HG03442 (cell line): ENCODE measurements around the gene BARHL1.

Source experiments
- ATAC-seq: cut with Tn5 transposase; IDR thresholded peaks from one replicate; pipeline ENCODE4 v1.9.1; 2021; ENCODE audit warnings: mild to moderate bottlenecking, moderate library complexity; ENCODE audit not compliant: unreplicated experiment

The BARHL1 gene

DNA sequence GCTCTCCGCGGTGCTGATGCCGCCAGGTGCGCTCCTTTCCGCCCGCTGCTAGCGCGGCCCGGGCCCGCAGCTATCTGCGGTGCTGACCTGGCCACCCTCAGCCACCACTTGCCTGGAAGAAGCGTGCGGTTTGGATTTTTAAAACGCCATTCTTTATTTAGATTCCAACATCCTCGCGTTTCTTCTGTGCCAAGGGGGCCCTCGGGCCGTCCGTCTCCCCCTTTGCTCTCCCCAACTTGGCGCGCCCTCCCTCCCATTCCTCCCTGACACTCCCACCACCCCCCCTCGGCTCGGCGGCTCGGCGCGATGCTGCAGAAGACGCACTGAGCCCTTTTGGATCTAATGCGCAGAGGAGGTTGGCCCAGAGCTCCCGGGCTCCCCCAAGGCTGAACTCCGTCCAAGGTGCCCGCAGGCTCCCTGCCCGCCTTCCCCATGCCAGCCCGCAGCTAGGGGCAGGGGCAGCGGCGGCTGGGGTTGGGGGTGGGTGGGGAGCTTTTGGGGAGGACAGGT lies at the start of gene BARHL1:
BARHL1 (plus strand) TSS at position 331 of the 510 bp plus-strand sequence. CDS start 192 bp downstream, outside the sequence.
- no peak for ATAC-seq

DNA sequence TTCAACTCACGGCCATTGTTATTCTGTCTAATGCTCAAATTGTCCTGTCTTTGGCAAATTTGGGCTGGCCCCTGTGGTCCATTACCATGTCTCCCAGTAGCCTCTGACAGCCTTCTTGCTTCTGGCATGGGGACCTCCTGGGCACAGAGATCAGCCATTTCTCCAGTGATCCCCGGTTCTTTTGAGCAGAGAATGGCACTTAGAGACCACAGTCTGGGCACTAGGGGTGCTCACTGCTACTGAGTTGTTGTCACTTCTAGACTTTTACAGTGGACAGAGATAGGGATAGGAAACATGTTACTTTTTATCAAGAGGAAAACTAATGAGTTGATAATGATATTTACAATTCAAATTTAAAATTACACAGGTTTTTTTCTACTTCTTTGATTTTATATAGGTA lies 47.6 kb upstream of the BARHL1 start:
- no peak for ATAC-seq

DNA sequence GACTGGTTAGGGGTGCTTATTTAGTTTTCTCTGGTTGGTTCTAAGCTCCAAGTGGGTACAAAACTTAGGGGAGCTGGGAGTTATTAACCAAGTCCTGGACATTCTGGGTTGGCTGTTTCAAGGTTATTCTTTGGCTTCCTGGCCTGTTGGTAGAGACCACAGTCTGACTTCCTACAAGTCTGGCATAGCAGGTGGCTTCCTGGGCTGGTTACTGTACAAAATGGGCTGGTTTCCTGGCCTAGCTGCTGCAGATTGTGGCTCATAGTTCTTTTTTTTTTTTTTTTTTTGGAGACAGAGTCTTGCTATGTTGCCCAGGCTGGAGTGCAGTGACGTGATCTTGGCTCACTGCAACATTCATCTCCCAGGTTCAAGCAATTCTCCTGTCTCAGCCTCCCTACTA lies 46.3 kb upstream of the BARHL1 start:
- no peak for ATAC-seq

DNA sequence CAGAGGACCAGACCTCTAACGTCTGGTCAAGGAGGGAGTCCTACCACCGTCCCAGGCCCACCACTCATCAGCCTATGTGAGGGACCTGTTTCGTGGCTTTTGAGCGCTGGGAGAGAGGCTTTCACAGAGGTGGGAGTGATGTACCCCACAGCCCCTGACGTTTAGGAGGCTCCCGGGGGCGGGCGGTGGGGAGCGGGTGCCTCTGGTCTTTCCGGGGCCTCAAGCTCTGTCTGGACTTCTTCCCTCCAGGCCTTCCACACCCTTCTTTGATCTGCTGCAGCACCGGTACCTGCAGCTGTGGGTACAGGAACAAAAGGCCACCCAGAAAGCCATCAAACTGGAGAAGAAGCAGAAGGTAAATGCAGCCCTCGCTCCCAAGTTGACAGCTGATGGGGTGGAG lies 45.1 kb upstream of the BARHL1 start:
- ATAC-seq = no peak

DNA sequence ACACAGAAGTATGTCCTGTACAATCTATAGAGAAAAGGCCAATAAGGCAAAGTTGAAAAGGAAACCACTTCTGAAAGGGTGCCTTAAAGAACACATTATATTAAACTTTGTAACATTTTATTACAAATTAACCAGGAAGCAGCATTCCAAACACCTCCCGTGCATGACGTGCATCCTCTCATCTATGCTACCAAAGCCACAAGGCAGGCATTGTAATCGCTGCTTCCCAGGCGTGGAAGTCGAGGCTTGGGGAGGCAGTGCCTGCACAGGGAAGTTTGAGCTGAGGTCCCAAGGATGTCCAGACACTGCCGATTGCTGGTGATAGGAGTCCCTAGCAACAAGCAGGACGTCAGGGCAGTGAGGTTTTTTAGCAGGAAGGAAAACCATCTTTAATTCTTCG lies 44.3 kb upstream of the BARHL1 start:
- ATAC-seq = no peak

DNA sequence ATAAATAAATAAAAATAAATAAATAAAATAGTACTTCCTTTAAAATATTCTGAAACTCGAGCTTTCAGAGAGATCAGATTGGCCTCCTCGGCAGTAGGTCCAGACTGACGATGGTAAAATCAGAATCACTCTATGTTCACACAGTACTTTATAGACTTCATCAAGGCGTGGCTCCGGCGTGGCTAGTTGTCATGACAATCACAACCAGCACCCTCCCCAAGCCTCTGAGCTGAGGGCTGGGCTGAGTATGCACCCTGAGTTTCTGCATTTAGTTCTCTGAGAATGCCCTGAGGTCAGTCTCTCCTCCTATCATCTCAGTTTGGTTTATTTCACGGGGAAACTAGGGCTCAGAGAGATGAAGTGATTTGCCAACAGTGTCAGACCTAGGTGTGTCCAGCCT lies 43.3 kb upstream of the BARHL1 start:
- no peak for ATAC-seq

DNA sequence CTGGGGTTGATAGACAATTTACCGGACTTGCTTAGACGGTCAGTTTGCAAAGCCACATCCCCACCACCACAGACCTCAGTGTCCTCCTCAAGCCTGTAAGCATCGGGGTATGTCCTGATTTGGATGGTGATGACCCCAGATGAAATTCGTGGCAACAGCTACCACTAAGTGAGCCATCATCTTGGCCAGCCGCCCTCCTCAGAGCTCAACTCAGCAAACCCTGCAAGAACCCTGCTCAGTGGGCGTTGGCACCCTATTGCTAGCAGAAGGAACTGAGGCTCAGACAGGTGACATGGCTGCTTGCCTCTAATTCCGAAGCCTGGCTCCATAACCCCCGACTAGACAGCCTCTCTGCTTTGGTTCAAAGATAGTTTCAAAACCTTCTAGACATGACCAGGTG lies 41.4 kb upstream of the BARHL1 start:
- no peak for ATAC-seq

DNA sequence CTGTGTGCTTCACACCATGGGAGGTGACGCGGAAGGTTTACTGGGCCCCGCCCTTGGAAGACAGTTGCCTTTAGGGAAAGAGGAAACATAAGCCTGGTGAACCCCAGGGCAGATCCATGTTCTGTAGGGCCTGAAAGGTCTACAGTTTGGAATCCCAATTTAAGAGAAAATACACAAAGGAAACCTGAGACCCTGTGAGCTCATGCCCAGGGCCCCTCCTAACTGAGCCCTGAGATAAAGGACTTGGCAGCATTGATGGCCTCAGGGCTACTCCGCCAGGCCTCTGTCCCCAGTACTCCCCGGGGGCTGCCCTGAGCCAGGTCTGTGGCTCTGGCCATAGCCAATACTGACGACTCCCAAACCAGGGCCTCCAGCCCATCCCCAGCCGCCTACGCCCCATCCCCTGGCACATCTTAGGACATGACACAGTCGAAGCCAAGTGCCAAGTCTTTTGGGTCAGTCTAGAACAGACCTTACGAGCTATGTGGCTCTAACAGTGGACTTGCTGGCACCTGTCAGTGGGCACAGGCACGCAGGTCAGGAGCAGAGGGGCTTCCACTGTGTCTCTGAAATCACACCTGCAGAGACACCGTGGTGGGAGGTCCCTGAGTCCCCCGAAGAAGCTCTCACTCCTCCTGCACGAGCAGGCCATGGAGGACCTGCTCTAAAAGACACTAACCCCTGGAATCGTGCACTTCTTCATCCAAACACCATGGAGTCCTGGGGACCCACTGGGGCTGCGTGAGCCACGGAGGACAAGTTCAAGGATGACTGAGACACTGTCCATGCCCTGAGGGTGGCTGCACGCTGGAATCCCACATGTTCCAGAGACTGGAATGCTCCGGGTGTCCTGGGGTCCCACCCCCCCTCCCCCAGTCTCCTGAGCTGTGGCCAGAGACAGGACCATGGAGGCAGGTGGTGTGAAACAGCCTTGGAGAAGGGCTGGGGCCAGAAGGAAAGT lies 40.3 kb upstream of the BARHL1 start:
- ATAC-seq = no peak

DNA sequence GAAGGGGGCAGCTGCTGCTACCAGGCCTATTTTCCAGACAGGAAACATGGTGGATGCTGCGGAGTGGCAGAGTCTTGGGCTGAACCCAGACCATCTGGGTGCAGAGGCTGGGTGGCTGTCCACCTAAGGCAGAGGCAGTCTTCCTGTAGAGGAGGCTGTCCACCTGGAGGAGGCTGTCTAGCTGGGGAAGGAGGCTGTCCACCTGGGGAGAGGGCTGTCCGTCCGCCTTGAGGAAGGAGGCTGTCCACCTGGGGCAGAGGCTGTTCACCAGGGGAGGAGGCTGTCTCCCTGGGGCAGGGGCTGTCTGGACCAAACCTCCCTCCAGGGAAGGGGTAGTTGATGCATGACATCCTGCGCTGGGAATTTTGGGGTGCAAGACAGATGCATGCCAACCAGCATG lies 39.2 kb upstream of the BARHL1 start:
- no peak for ATAC-seq

DNA sequence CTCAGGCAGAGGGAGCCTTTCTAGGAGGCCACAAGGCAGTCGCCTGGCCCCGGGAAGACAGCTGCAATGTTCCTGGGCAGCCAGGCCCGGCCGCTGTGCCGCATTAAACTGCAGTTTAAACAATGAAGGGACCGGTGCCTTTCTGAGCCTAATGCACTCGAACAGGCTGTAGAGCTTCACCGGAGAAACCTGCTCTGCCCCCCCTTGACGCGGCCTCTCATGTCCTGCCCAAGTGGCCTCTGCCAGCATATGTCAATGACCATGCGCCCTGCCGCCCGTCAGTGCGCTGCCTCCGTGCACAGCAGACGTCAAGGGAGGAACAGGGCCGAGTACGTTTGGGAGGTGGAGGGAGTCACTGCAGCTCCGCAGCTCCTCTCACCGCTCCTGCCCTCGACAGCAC lies 38.4 kb upstream of the BARHL1 start:
- ATAC-seq = no peak

DNA sequence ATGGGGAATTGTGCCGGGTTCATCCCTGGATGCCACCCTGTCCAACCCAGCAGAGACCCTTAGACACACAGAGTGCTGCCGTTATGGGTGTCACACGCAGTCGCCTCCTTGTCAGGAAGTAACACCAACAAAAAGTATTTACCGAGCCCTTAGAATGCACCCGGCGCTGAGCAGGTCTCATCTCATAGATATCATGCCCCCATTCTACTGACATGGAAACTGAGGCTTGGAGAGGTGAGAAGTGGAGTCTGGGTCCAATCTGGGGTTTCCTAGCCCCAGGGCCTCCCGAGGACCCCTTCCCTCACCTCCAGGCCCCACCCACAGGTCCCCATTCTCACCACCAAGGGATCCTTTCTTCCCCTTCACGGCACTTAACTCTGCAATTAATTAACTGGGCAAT lies 36.8 kb upstream of the BARHL1 start:
- ATAC-seq = no peak

DNA sequence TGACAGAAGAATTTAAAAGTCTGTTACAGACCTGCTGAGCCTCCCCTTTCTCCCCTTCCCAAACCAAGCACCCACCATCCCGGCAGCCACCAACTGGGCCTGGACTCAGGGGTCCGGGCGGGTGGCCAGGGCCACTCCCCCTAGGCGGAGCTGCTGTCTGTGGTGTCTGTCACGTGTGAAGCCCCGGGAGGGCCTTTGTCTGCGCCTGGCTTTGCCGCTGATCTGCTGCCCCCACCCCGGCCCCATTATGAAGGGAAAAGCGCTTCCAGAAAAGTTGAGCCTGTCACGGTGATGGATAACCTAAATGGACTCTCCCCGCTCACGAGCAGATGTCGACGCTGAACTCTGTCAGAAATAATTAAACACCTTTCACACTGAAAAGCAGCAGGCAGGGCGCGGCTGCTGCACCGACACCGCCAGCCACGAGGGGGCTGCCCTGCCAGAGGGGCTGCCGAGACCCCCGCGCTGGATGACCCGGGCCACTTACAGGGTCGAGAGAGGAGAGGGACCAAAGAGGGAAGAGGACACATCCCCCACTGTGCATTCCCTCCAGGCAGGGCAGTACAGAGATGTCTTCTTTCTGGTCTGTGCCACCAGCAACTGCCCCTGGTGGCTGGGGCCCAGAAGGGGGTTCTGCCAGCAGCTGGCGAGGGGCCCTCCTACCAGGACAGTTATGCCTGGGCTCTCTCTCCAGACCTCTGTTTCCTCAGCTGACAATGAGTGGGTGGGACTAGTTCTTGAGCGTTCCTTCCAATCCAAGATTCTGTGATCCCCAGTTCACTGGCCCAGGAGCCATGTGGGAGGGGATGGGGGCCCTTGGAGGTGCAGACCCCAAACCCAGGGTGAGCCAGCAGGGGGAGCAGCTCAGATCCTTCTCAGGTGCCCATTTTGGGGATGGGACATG lies 36.0 kb upstream of the BARHL1 start:
- ATAC-seq = no peak

DNA sequence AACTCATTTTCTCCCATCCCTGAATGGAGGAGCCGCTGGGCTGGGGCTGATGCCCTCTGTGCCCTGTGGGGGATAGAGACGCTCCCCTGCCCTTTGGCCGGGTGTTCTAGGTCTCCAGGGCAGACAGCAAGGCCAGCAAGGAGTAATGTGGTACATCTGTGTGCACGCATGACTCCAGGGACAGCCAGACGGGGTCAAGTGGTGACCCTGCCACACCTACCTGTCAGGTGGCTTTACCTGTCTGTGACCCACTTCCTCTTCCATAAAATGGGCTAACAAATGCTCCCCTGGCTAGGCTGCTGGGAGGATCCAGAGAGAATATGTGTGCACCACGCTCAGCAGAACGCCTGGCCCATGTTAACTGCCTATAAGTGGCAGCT lies 35.4 kb upstream of the BARHL1 start:
- no peak for ATAC-seq

DNA sequence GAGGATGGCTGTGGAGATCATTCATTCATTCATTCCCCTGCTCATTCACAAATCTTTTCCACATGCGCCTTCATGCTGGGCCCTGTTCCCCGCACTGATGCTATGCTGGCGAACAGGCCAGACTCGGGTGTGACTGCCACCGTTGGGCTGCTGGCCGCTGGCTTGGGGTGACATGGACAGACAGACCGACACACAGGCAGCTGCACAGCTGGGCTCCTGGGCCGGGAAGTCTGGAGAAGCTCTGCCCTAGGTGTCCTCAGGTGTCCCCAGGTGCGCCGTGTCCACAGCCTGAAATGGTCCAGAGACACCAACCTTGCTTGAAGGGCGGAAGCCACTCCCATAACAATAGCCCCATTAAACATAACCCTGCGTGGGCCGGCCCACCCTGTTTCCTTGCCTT lies 35.0 kb upstream of the BARHL1 start:
- ATAC-seq = no peak

DNA sequence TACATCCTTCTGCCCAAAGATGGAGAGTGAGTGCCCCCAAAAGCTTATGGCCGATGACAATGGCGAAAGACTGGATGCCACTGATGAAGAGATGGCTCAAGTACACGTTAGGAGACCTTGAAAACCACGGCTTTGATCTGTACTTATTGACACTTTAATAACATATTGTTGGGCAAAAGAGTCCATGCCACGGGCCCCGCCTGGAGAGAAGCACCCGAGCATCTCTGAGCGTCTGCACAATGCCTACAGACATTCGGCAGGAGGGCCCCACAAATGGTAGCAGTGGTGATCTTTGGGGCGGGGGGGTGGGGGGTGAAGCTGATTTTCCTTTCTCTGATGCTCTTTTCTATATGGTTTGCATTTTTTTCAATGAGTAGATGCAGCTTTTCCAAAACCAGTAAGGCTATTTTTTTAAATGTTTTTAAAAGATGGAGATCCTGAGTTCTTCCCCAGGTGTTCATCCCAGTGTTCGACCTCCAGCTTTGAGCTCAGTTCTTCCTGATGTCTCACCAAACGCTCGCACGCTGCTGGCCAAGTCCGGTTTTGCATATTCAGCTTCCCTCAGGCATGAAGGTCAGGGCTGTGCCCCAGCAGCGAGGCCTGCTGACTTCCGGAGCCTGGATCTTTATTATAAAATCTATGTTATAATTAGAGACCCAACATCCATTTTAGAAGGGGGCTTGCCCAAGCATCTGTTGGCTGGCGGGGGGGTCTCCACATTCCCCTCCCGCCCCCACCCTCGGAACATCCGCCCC lies 34.3 kb upstream of the BARHL1 start:
- no peak for ATAC-seq

DNA sequence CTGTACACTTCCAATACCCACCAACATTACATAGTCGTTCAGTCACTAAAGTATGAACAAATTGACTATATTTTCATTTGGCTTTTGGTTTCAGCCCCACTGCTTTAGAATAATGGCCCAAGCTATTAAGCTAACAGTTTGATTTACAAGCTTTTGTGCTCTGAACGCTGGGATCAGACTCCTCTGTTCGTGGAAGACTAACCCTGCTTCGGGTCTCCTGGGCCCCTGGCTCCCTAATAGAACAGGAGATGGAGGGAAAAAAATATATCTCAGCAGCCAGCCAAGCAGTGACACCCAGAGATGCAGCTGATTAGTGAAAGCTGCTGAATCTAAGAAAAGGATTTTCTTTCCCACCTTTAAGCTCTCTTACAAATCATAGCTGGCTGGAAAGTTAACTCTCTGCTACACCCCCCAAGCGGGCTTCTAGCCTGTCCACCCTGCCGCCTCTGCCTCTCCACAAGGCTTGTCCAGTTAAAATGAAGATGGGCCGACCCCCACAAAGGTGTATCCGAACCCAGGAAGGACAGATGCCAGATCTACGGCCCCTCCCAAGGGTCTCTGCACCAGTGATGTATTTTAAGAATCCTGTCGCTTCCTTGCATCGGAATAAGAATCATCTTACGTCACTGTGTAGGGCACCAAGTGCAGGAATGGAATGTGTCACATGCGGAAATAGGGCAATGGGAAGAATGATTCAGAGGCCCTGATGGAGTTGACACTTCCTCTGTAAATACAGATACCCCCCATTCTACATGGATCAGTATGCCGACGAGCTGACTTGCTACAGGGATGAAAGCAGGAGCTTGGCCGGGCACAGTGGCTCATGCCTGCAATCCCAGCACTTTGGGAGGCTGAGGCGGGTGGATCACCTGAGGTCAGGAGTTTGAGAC lies 33.4 kb upstream of the BARHL1 start:
- no peak for ATAC-seq

DNA sequence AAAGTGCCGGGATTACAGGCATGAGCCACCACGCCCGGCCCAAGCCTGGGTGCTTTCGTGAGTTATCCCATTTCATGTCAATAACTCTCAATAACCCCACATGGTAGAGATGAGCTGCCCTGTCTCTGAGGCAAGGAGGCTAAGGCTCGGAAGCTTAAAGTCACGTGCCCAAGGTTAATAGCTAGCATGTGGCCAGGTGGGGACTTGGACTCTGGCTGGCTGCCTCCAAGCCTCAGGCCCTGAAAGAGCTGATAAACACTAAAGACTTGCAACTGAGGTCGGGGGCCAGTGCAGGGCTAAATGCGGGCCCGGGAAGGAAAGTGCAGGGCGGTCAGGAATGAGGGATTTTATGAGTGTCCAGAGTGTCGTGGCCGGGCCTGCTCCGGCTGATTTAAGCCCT lies 30.9 kb upstream of the BARHL1 start:
- ATAC-seq = no peak

DNA sequence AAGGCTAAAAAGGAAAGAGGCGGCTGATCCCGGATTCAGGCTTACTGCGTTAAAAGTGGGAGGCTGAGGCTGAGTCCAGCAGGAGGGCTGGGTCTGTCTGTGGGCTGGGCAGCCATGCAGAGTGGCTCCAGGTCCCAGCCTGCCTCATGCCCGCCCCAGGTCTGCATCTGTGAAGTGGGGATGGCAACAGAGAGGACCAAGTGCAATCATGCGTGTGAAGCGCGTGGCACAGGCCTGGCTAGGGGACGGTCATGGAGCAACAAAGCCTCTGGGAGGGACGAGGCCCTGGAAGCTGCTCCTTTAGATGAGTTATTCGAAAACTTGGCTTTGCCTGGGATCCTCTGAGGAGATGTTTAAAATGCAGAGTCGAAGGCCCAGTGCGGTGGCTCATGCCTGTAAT lies 30.4 kb upstream of the BARHL1 start:
- no peak for ATAC-seq

DNA sequence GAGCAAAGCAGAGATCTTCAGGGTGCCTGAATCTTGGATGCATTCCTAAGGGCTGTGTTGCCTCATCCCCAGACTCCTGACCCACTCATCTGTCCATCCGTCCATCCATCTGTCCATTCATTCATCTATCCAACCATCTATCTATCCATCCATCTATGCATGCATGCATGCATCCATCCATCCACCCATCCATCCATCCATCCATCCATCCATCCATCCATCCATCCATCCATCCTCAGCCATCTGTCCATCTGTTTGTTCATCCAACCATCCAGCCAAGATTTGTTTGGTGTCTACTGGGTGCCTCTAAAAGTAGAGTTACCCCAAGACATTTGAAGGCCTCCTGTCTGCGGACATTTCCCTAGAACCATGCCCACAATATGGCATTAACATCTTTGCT lies 27.7 kb upstream of the BARHL1 start:
- ATAC-seq = no peak

DNA sequence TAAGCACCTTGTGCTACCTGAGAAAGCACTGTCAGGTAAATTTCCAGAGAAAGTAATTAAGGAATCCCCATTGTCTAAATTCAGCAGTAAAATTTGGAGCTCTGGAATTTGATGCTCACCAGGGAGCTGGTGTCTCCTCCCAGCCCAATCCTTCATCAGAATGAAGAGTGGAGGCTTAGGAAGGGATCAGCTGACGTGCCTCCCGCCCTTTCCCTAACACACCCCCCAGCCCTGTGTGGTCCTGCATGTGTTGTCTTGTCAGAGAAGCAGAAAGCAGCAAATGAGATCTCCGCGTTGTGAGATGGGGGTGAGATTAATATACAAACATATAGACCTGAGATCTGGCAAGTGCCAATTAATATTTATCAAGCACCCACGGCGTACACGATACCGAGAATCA lies 26.9 kb upstream of the BARHL1 start:
- ATAC-seq = no peak
